ENCODE measurements around the gene ACSL1. TPM values are rescaled to one million over a fixed set of nuclear protein-coding genes. Genes with fewer than 3 reads are reported as not detected.

Gene ACSL1
- total and polyA plus RNA-seq, 8 donors: 18.5 to 270 (median 26.4) TPM

DNA sequence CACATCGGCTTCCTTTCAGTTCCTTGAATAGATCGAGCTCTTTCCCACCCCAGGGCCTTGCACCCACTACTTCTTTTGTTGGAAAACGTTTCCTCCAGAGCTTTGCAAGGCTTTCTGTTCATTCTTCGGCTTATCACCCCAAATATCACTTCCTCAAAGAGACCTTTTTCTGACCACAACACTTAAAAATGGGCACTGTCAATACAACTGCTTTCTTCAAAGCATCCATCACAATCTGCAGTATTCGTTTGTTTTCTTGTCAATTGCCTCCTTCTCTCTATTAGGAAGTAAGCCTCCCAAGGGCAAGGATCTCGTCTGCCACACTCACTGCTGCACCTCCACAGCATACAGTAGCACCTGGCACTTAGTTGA is 74.2 kb downstream of the ACSL1 start:
- peaks cover 11 to 26% of the 10 kb centered on the region in 2 donors for H3K4me1 ChIP-seq
- ATAC-seq (no peak), DNase-seq (no peak)
- intact Hi-C loops (cut with DNase I): loop anchor here in 1 of 2 donors (10.0 kb wide), 1 partner anchor 233 kb away; no protein-coding TSS in a partner anchor
- TF ChIP-seq CTCF (IDR thresholded peaks at IDR 0.05): no peak
- H3K4me3 ChIP-seq: no peak overlapping the region
- no peak overlapping the region for H3K27ac ChIP-seq
- H3K36me3 ChIP-seq: peaks cover 0 to 50% of the 10 kb centered on the region in 2 donors
- H3K9me3 ChIP-seq: no peaks in the 10 kb centered on the region
- no peaks in the 10 kb centered on the region for H3K27me3 ChIP-seq

- Histone ChIP-seq H3K9me3 (no peaks in the 10 kb centered on the region), H3K4me3 (no peak overlapping the region), H3K27ac (no peak overlapping the region), H3K27me3 (no peaks in the 10 kb centered on the region), H3K4me1 (peaks cover 16 to 32% of the 10 kb centered on the region in 2 donors), H3K36me3 (peaks cover 0 to 44% of the 10 kb centered on the region in 2 donors)
- no peak for TF ChIP-seq CTCF (IDR thresholded peaks at IDR 0.05)
- DNase-seq (no peak), ATAC-seq (no peak)
- intact Hi-C loops (cut with DNase I): loop anchor here in 1 of 2 donors (10.0 kb wide), 1 partner anchor 234 kb away; no protein-coding TSS in a partner anchor
Observed at GRCh38 chr4:184750926-184751584, 74.7 kb downstream of the ACSL1 start.

DNA sequence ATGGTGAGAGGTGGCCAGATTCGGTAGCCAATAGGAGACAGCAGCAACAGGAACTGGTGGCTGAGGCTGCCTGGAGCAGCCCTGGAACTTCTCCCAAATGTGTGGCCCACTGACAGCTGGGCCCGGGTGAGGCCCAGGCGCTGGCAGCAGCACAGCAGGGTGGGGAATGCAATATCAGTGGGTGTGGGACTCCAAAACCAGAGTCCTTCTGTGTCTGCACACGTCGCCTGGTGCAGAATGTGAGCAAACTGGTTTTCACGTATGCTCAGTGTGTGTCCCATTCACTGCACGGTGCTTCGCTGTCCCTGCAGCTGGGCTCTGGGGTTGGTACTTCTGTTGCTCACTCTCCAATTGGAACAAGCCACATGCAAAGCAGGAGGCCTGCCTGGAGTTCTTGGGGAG is 77.5 kb downstream of the ACSL1 start:
- Histone ChIP-seq H3K27me3 (no peaks in the 10 kb centered on the region), H3K9me3 (no peaks in the 10 kb centered on the region), H3K4me3 (no peak overlapping the region), H3K36me3 (peaks cover 0 to 16% of the 10 kb centered on the region in 2 donors), H3K4me1 (peaks cover 22 to 43% of the 10 kb centered on the region in 2 donors), H3K27ac (peak overlapping the region in 1 of 2 donors; percentile 84)
- TF ChIP-seq CTCF (IDR thresholded peaks at IDR 0.05): no peak
- ATAC-seq (peak; percentile 51), DNase-seq (peak in 3 of 4 donors; percentile 51 to 70 (median 65))
- intact Hi-C loops (cut with DNase I): no loop called here

DNA sequence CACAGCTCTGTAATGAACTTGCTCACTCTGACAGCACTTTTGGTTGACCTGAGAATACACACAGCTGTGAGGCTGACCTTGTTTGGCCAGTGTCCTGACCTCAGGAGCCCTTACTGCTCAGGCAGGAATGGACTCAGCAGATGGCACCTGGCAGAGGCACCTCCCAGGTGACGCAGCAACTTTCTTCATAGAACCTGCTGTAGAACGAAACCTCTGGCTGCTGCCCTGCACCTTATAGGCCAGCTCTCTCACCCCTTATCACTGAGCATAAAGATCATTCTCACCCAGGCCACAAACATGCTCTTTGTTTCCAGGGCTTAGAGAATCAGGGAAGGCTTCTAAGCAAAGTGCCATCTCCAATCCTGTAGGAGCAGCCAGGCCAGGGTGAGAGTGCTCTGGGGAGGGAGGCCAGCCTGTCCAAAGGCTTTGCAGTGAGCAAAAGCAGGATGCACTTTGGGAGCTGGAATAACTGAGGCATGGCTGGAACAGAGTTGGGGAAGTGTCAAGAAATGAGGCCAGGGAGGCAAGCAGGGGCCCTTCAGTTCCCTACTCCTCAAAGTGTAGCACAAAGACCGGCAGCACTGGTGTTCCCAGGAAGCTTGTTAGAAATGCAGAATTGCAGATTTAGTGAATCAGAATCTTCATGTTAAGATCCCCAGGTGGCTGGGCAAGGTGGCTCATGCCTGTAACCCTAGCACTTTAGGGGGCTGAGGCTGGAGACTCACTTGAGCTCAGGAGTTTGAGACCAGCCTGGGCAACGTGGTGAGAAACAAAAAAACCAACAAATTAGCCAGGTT is 78.5 kb downstream of the ACSL1 start:
- peak; percentile 55 for ATAC-seq

More for the DNA sequence above, 78.5 kb downstream of the ACSL1 start:
- H3K4me3 ChIP-seq: no peak overlapping the region
- H3K27ac ChIP-seq: peak overlapping the region; percentile 79 to 84
- H3K9me3 ChIP-seq: no peaks in the 10 kb centered on the region
- H3K36me3 ChIP-seq: peaks cover 0 to 6% of the 10 kb centered on the region in 2 donors
- DNase-seq: peak in 2 of 4 donors; percentile 58 to 72
- H3K4me1 ChIP-seq: peaks cover 22 to 43% of the 10 kb centered on the region in 2 donors
- H3K27me3 ChIP-seq: no peaks in the 10 kb centered on the region
- TF ChIP-seq CTCF (IDR thresholded peaks at IDR 0.05): no peak
- intact Hi-C loops (cut with DNase I): no loop called here
